CD4-positive, alpha-beta T cell treated with Interleukin-2 at 100 ng/mL for 4 hours (primary cell): ENCODE measurements around the gene RASGRP1.

Source experiments
- DNase-seq: peaks from one replicate; pipeline ENCODE4 v3.0.0-alpha.2; 2020; ENCODE audit warnings: low spot score

Gene RASGRP1

DNA sequence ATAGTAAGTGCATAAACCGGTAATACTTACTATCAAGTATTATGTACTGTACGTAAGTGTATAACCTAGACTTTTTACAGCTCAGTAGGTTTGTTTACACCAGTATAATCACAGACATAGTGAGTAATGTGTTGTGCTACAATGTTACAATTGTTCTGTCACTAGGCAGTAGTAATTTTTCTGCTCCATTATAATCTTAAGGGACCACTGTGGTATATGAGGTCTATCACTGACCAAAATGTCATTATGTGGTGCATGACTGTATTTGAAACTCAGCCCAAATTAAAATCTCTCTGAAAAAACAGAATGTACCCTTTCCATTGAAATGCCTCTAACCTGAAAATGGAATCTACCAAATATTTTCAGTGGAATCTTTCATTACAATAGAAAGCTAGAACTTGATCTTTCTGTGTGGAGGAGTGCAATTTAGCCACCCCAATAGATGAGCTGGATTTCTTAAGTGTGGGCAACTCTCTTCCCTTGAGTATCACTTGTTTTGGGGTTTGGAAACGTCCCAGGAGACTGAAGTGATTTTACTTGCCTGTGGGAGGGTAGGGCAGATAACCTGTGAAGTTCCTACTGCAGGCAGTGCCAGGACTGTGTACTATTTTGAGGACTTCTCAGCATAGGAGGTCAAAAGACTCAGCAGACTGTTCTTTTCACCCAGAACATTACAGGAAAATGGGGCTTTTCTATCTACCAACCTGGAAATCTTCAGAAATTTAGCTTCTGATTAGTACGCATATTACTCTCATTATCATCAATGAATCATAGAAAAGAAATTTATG, 59.7 kb downstream of the RASGRP1 start:
- no peak for DNase-seq

- DNase-seq: no peak
These were observed 61.1 kb downstream of the RASGRP1 start for GRCh38 chr15:38503496-38503895.

GRCh38 chr15:38499651-38500050, 65.0 kb downstream of the RASGRP1 start:
- no peak for DNase-seq

GRCh38 chr15:38496151-38496550, 68.5 kb downstream of the RASGRP1 start:
- DNase-seq: no peak

DNA sequence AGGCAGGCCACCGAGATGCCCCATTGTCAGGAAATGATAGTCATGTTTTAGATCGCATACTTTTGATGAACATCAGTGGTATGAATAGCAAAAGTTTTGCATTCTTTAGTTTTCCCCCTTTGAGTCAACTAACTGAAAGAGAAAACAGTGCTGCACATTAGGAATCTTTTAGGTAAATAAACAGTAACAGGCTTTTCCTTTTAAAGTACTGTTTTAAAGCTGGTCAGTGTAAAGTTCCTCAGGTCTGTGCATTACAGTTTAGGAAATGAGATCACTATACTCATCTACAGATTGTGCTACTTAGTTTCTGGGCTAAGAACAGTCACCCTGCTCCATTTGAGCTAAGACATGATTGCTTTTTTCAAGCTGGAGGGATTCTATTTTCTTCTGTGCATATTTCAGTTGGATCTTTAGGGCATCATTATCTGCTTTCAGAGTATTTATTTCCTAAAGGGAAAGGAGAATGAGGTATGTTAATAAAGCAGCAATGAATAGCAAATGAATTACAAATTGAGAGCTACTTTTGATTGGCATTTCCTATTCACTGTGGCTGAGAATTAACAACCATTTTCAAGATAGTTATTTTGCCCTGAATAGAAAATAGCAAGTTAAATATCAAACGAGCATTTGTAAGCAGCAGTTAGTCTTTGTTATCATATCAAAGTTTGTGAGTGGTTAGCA, 74.2 kb downstream of the RASGRP1 start:
- no peak for DNase-seq

GRCh38 chr15:38487378-38487777, 77.2 kb downstream of the RASGRP1 start:
- no peak for DNase-seq

GRCh38 chr15:38486936-38487335, 77.7 kb downstream of the RASGRP1 start:
- peak; percentile 77 for DNase-seq

GRCh38 chr15:38482572-38482971, 82.0 kb downstream of the RASGRP1 start:
- DNase-seq: peak; percentile 15

DNA sequence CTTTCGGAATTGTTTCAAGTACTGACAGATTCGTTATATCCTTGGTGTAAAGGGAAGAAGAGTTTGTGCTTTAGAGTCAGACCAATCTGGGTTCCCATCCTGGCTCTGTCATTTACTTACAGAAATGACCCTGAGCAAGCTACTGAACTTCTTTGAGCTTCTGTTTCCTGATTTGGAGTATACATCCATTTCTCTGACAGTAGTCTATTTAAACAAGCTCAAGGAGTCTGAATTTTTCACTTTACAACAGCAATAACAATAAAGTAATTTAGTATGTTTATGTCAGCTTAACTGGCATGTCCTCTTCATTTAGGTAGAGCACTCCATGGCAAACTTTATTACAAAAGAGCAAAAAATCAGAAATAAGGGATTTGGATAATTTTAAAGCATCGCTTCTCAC, 82.9 kb downstream of the RASGRP1 start:
- no peak for DNase-seq

- no peak for DNase-seq
These were observed 83.5 kb downstream of the RASGRP1 start for GRCh38 chr15:38481113-38481512.

GRCh38 chr15:38479756-38480155, 84.9 kb downstream of the RASGRP1 start:
- no peak for DNase-seq

DNA sequence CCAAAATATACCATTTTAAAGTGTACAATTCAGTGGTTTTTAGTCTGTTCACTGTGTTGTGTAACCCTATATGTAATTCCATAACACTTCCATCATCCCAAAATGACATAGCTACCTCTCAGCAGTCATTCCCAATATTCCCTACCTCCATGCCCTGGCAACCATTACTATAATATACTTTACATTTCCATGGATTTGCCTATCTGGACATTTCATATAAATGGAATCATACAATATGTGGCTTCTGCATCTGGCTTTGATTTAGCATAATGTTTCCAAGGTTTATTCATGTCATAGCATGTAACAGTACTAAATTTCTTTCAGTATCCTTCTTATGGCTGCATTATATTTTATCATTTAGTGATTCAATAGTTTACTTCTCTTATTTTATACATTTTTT, 85.3 kb downstream of the RASGRP1 start:
- no peak for DNase-seq

DNA sequence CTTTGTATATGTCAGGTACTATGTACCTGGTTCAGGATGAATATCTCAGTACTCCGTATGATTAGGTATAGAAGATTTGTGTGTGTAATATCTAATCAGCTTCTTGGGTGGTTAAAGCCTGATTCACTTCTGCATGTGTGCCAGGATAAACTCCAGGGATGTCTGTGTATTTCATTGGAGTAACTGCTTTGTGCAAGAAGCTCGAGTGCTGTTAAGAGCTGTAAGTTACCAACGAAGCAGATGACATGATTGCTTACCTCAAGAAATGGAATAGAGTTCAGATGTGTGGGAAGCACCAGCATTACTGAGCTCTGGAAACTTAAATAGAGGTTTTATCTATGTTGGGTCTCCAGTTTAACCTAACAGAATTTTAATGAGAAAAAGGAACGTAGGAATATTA, 87.0 kb downstream of the RASGRP1 start:
- no peak for DNase-seq

DNA sequence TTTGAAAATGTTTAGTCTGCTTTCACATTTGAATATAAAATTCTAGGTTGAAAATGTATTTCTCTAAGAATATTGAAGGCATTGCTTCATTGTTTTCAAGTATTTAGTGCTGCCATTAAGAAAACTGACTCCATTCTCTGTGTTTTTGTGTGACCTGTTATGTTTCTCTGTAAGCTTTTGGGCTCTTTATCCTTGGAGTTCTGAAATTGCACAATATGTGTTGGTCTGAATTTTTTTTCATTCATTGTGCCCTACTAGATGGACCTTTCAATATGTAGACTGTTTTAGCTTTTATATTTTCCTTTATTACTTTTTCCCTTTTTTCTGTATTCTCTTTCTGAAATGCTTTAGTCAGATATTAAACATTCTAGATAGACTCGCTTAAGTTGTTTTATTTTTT, 88.5 kb downstream of the RASGRP1 start:
- no peak for DNase-seq

- no peak for DNase-seq
These were observed 89.3 kb downstream of the RASGRP1 start for GRCh38 chr15:38475361-38475760.

- DNase-seq: peak; percentile 80
These were observed 90.4 kb downstream of the RASGRP1 start for GRCh38 chr15:38474155-38474757.

DNA sequence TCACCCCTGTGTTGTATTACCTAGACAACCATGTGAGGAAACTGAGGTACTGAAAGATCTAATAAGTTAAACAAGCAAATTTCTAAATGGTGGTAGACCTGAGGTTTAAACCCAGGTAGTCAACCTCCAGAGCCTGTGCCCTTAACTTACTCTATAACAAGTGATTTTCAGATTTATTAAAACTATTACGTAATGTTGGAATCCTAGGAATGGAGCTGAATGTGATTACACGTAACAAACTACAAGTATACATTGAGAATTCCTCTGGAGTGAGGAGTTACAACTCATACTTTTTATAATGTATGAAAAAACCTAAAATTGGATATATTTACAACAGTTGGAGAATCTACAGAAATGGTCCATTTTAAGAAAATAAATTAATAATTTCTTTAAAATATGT, 92.6 kb downstream of the RASGRP1 start:
- no peak for DNase-seq

- DNase-seq: no peak
These were observed 93.8 kb downstream of the RASGRP1 start for GRCh38 chr15:38470816-38471215.

GRCh38 chr15:38464675-38465074, 99.9 kb downstream of the RASGRP1 start:
- no peak for DNase-seq

GRCh38 chr15:38463893-38464292, 100.7 kb downstream of the RASGRP1 start:
- DNase-seq: no peak

- peak; percentile 14 for DNase-seq
These were observed 103.4 kb downstream of the RASGRP1 start for GRCh38 chr15:38461066-38461833.

- DNase-seq: no peak
These were observed 104.1 kb downstream of the RASGRP1 start for GRCh38 chr15:38460543-38460942.
